Kidney (tissue), 14 donors: ENCODE data around the gene LMAN1L. TPM values are rescaled to one million over a fixed set of nuclear protein-coding genes. Genes with fewer than 3 reads are reported as not detected.

Source experiments
- DNase-seq, 5 donors: peaks; one replicate each; pipeline ENCODE4 v3.0.0-alpha.2; 2013 to 2020
- FAIRE-seq: peaks from 2 replicates; lab custom pipeline; 2012; peaks lifted over from hg19 to GRCh38; lab: Jason Lieb, UNC
- H3K27ac ChIP-seq, 2 donors: one replicate each; pipeline ENCODE4 v1.7.0; 2013; ENCODE audit warnings: low read depth in 2 of 2, low read length in 2 of 2, inconsistent platforms in 1 of 2
- H3K27me3 ChIP-seq: one replicate; pipeline ENCODE4 v1.7.1; 2013; ENCODE audit warnings: low read length, inconsistent platforms; ENCODE audit not compliant: control insufficient read depth, insufficient read depth
- H3K36me3 ChIP-seq, 3 donors: one replicate each; pipeline versions ENCODE4 v1.7.0 to v1.7.1; 2013; ENCODE audit warnings: low read length in 3 of 3, control low read depth in 1 of 3, inconsistent platforms in 1 of 3; ENCODE audit not compliant: insufficient read depth in 3 of 3, control insufficient read depth in 2 of 3
- H3K4me1 ChIP-seq, 3 donors: one replicate each; pipeline versions ENCODE4 v1.7.0 to v1.7.1; 2013; ENCODE audit warnings: low read length in 3 of 3, inconsistent platforms in 1 of 3, low read depth in 1 of 3; ENCODE audit not compliant: control insufficient read depth in 2 of 3, insufficient read depth in 2 of 3
- H3K4me3 ChIP-seq, 3 donors: one replicate each; pipeline versions ENCODE4 v1.7.0 to v1.8.1; 2013; ENCODE audit warnings: low read length in 3 of 3, control low read depth in 1 of 3, inconsistent platforms in 1 of 3
- H3K9ac ChIP-seq, 3 donors: one replicate each; pipeline versions ENCODE4 v1.7.0 to v1.7.1; 2013; ENCODE audit warnings: low read length in 3 of 3, control low read depth in 1 of 3, inconsistent platforms in 1 of 3
- H3K9me3 ChIP-seq, 3 donors: one replicate each; pipeline versions ENCODE4 v1.7.0 to v1.7.1; 2013; ENCODE audit warnings: low read length in 3 of 3, control low read depth in 1 of 3, inconsistent platforms in 1 of 3; ENCODE audit not compliant: control insufficient read depth in 2 of 3, insufficient read depth in 1 of 3
- intact Hi-C: fragments of 100-400 bp; cut with DNase I; formaldehyde crosslinking; loops from one replicate; pipeline ENCODE4 v1.11.1; 2022
- polyA plus RNA-seq: library from polyadenylated mRNA; stranded (reverse); fragments of 350-450 nt; fragmentation: Illumina TruSeq; extraction: RNeasy Lipid Tissue Mini Kit (QIAGEN cat#74804); gene quantifications from one replicate; pipeline ENCODE4 v1.2.3, GENCODE V29; 2014; ENCODE audit warnings: low read depth, low replicate concordance; ENCODE audit not compliant: insufficient read depth
- total RNA-seq: library from RNA; stranded (reverse); fragmentation: NEBNext Ultra II Directional; extraction: Animal tissue kit (Norgen Biotek cat#: 25700); gene quantifications from one replicate; pipeline ENCODE4 v1.2.1, GENCODE V29; 2021
- TF ChIP-seq, protein P1 (sequence below): IDR thresholded peaks from 3 replicates; pipeline ENCODE4 v1.5.1; 2012; ENCODE audit warnings: mild to moderate bottlenecking, moderate library complexity, borderline replicate concordance; ENCODE audit not compliant: insufficient read depth; ENCODE audit errors: extremely low read depth
- donor health status: control.
- donor health status: control.
- donor health status: control.
- donor health status: control.
- donor health status: control.
- donor health status: DM: yes; HTN: yes; CAD: no.
- donor health status: Normal renal cell carcinoma (clear cell type).

LMAN1L gene
- total and polyA plus RNA-seq, 2 donors from 2014 or later: not detected

DNA sequence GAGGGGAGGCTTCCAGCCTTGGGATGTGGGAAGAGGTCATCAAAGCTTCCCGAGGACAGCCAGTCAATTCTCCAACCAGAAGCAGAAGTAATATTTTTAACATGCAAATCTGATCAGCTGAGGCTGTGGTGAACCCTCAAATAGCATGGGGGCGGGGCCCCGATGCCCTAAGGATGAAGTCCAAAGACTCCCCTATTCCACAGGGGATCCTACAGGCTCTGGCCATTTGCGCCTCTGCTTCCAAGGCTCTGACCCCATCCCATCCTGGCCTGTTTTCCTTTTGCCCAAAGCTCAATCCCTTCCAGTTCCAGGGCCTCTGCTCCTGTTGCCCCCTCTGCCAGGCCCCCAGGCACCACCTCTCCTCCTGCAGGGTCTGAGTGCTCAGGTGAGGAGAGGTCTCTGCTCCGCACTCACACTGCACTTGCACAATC is 37.5 kb upstream of the LMAN1L start:
- peaks cover 0 to 11% (median 0%) of the 10 kb centered on the region in 3 donors for H3K4me1 ChIP-seq
- H3K4me3 ChIP-seq: no peak overlapping the region
- no peak overlapping the region for H3K27ac ChIP-seq
- intact Hi-C loops: no loop called here
- DNase-seq (no peak), FAIRE-seq (no peak)
- no peaks in the 10 kb centered on the region for H3K9me3 ChIP-seq
- no peaks in the 10 kb centered on the region for H3K36me3 ChIP-seq
- H3K9ac ChIP-seq: no peak overlapping the region
- TF ChIP-seq, protein P1, sequence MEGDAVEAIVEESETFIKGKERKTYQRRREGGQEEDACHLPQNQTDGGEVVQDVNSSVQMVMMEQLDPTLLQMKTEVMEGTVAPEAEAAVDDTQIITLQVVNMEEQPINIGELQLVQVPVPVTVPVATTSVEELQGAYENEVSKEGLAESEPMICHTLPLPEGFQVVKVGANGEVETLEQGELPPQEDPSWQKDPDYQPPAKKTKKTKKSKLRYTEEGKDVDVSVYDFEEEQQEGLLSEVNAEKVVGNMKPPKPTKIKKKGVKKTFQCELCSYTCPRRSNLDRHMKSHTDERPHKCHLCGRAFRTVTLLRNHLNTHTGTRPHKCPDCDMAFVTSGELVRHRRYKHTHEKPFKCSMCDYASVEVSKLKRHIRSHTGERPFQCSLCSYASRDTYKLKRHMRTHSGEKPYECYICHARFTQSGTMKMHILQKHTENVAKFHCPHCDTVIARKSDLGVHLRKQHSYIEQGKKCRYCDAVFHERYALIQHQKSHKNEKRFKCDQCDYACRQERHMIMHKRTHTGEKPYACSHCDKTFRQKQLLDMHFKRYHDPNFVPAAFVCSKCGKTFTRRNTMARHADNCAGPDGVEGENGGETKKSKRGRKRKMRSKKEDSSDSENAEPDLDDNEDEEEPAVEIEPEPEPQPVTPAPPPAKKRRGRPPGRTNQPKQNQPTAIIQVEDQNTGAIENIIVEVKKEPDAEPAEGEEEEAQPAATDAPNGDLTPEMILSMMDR: no peak
- no peaks in the 10 kb centered on the region for H3K27me3 ChIP-seq

DNA sequence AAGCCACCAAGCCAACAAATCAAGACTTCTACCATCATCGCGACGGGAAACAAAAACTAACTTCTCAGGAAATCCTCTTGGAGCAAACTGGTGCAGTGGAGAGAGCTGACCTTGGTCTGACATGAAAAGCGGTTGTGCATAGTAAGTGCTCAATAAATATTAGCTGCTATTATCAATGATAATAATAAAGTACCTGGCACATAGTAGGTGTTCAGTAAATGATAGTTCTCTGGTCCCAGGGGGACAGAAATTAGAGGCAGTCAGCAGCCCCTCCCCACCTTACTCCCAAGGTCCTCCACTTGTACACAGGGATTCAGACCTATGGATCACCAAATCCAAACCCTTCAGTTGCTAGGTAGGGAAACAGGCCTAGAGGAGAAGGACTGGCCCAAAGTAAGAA is 36.7 kb upstream of the LMAN1L start:
- TF ChIP-seq, protein P1: no peak
- H3K4me1 ChIP-seq: peaks cover 0 to 12% (median 0%) of the 10 kb centered on the region in 3 donors
- H3K27ac ChIP-seq: no peak overlapping the region
- no peak for FAIRE-seq
- H3K27me3 ChIP-seq: no peaks in the 10 kb centered on the region
- DNase-seq: no peak
- no peak overlapping the region for H3K4me3 ChIP-seq
- intact Hi-C loops: no loop called here
- no peaks in the 10 kb centered on the region for H3K9me3 ChIP-seq
- H3K9ac ChIP-seq: no peak overlapping the region
- no peaks in the 10 kb centered on the region for H3K36me3 ChIP-seq

DNA sequence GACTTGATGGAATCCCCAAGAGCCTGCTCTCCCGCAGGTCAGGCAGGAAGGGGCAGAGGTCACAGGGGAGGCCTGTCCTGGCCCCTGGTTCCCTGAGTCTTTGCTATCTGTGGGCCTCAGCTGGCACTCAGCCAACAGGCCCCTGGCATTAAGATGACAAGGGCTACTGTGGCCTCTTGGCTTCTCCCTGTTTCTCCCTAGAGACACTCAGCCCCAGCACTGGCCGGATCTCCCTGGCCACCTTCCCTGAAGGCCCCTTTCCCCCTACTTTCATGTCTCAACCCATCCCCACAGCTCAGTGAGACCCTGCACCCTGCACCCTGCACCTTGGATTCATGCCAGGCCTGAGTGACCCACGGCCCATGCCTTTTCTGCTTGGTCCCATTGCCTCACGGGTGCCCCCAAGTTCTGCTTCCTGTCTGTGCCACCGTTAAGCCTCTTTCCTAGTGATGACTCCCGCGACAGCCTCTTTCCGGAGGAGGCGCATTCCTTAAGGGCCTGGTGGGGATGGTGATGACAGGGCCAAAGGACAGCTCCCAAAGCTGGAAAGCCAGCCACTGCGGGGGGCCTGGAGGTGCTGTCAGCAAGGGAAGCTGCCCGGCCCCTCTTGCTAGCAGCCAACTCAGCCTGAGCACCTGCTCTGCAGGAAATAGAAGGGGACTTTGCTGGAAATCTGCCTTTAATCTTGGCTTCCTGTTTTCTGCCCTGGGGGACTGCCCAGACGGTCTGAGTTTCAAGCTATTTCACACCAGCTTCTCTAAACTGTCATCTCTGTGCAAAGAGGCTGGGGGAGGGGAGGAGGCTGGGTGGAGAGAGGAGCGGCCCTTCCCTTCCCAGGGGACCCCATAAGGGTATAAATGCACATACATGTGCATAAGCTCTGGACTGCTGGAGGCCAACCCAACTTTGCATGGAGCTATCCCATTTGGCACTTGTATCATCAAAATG is 35.5 kb upstream of the LMAN1L start:
- peaks cover 0 to 20% (median 6%) of the 10 kb centered on the region in 3 donors for H3K4me1 ChIP-seq
- no peak overlapping the region for H3K9ac ChIP-seq
- H3K9me3 ChIP-seq: no peaks in the 10 kb centered on the region
- no peaks in the 10 kb centered on the region for H3K36me3 ChIP-seq
- H3K4me3 ChIP-seq: no peak overlapping the region
- TF ChIP-seq, protein P1: no peak
- FAIRE-seq: no peak
- intact Hi-C loops: no loop called here
- no peak overlapping the region for H3K27ac ChIP-seq
- H3K27me3 ChIP-seq: no peaks in the 10 kb centered on the region
- DNase-seq: no peak
